Astrocyte of the hippocampus (primary cell): ENCODE results near the gene RXRA.

Experiments used
- DNase-seq: peaks from one replicate; pipeline ENCODE4 v3.0.0; 2011; ENCODE audit warnings: low read depth, low spot score

Gene RXRA

GRCh38 chr9:134381671-134382516 lies 55.6 kb downstream of the RXRA start:
- peak; percentile 58 for DNase-seq

GRCh38 chr9:134382733-134383132 lies 56.5 kb downstream of the RXRA start:
- no peak for DNase-seq

GRCh38 chr9:134383148-134383547 lies 56.9 kb downstream of the RXRA start:
- no peak for DNase-seq

- peak; percentile 58 for DNase-seq
Measured at GRCh38 chr9:134384811-134385479, 58.7 kb downstream of the RXRA start.

GRCh38 chr9:134385915-134386314 lies 59.7 kb downstream of the RXRA start:
- no peak for DNase-seq

- DNase-seq: peak; percentile 57
Measured at GRCh38 chr9:134386951-134387831, 60.9 kb downstream of the RXRA start.

GRCh38 chr9:134388289-134388808 lies 62.1 kb downstream of the RXRA start:
- DNase-seq: no peak

GRCh38 chr9:134388976-134389375 lies 62.7 kb downstream of the RXRA start:
- no peak for DNase-seq

GRCh38 chr9:134389642-134390041 lies 63.4 kb downstream of the RXRA start:
- no peak for DNase-seq

GRCh38 chr9:134390537-134390936 lies 64.3 kb downstream of the RXRA start:
- no peak for DNase-seq

GRCh38 chr9:134390947-134391318 lies 64.7 kb downstream of the RXRA start:
- no peak for DNase-seq

- DNase-seq: no peak
Measured at GRCh38 chr9:134391319-134392231, 65.3 kb downstream of the RXRA start.

- no peak for DNase-seq
Measured at GRCh38 chr9:134392900-134393299, 66.6 kb downstream of the RXRA start.

- no peak for DNase-seq
Measured at GRCh38 chr9:134393582-134394280, 67.5 kb downstream of the RXRA start.

GRCh38 chr9:134395002-134395517 lies 68.8 kb downstream of the RXRA start:
- no peak for DNase-seq

- DNase-seq: no peak
Measured at GRCh38 chr9:134395737-134396257, 69.5 kb downstream of the RXRA start.

GRCh38 chr9:134396258-134396742 lies 70.0 kb downstream of the RXRA start:
- no peak for DNase-seq

- DNase-seq: no peak
Measured at GRCh38 chr9:134396825-134397224, 70.6 kb downstream of the RXRA start.

GRCh38 chr9:134398756-134399155 lies 72.5 kb downstream of the RXRA start:
- DNase-seq: no peak
